GM13977 (cell line): ENCODE measurements around the gene R3HDML.

Source experiments
- DNase-seq: peaks from one replicate; pipeline ENCODE4 v3.0.0; 2012; ENCODE audit warnings: low spot score
- CTCF ChIP-seq: IDR thresholded peaks from 2 replicates; pipeline ENCODE4 v1.5.1; 2012; ENCODE audit warnings: mild to moderate bottlenecking, control low read depth; ENCODE audit not compliant: insufficient read depth; ENCODE audit errors: extremely low read depth, missing control alignments
- in situ Hi-C: fragments of 300-500 bp; cut with MboI; formaldehyde crosslinking; loops from one replicate; pipeline ENCODE4 v1.12.0; 2022; ENCODE audit warnings: low sequenced_read_pairs, low pct_unique_long_range_greater_than_20kb, mixed read lengths, inconsistent platforms; ENCODE audit not compliant: unreplicated experiment

The R3HDML gene

GRCh38 chr20:44354979-44355497 lies 18.2 kb downstream of the R3HDML start:
- in situ Hi-C loops, result no loop called here
- DNase-seq, result no peak
- no peak for TF ChIP-seq CTCF

GRCh38 chr20:44355498-44356352 lies 18.9 kb downstream of the R3HDML start, which contains the start of gene HNF4A:
Gene HNF4A, plus strand, starts transcription at chr20:44355699. Its CDS starts 106 bp downstream, at chr20:44355805.
- no peak for DNase-seq
- in situ Hi-C loops, result no loop called here

GRCh38 chr20:44356353-44356723 lies 19.5 kb downstream of the R3HDML start:
- no peak for DNase-seq
- in situ Hi-C loops, result no loop called here
- TF ChIP-seq CTCF, result no peak

More at GRCh38 chr20:44355498-44356352, 18.9 kb downstream of the R3HDML start, which contains the start of gene HNF4A:
- TF ChIP-seq CTCF, result no peak

- in situ Hi-C loops, result no loop called here
- DNase-seq, result no peak
- TF ChIP-seq CTCF, result no peak
These were observed 20.2 kb downstream of the R3HDML start for GRCh38 chr20:44357020-44357419.

- TF ChIP-seq CTCF, result no peak
- no peak for DNase-seq
- in situ Hi-C loops, result no loop called here
These were observed 20.8 kb downstream of the R3HDML start for GRCh38 chr20:44357555-44358125.

GRCh38 chr20:44358776-44359175 lies 21.9 kb downstream of the R3HDML start:
- TF ChIP-seq CTCF, result no peak
- no peak for DNase-seq
- in situ Hi-C loops, result no loop called here
